Ramos (cell line): Measurements from ENCODE around the gene RHBDD2.
"Not testable (repeated sequence)": the region's sequence is repeated elsewhere in the genome, so short reads cannot be mapped to it uniquely, and the experiment has no call there.

ENCODE experiments used
- in situ Hi-C: fragments of 300-500 bp; cut with MboI; formaldehyde crosslinking; loops from one replicate; pipeline ENCODE4 v1.14.3; 2022; ENCODE audit warnings: low sequenced_read_pairs; ENCODE audit not compliant: unreplicated experiment

Gene RHBDD2

DNA sequence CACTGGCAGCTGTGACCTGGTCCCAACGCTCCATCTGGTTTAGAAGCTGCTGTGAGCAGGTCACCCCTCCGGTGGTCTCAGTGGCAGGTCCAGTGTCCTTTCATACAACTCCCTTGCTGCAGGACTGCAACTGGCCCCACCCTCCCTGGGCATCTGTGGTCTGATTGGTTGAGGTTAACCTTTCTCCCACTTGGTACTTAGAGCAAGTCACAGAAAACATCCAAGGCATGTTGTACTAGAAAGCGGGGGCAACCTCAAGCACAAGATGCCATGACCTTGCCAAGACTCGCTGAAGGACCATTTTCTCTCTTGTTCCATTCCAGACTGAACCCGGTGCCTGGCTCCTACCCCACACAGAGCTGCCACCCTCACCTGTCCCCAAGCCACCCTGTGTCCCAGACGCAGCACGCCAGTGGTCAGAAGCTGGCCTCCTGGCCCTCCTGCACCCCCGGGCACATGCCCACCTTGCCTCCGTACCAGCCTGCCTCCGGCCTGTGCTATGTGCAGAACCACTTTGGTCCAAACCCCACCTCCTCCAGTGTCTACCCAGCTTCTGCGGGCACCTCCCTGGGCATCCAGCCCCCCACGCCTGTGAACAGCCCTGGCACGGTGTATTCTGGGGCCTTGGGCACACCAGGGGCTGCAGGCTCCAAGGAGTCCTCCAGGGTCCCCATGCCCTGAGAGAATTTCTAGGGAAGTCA, 9.0 kb downstream of the RHBDD2 start:
- in situ Hi-C loops, result no loop called here

DNA sequence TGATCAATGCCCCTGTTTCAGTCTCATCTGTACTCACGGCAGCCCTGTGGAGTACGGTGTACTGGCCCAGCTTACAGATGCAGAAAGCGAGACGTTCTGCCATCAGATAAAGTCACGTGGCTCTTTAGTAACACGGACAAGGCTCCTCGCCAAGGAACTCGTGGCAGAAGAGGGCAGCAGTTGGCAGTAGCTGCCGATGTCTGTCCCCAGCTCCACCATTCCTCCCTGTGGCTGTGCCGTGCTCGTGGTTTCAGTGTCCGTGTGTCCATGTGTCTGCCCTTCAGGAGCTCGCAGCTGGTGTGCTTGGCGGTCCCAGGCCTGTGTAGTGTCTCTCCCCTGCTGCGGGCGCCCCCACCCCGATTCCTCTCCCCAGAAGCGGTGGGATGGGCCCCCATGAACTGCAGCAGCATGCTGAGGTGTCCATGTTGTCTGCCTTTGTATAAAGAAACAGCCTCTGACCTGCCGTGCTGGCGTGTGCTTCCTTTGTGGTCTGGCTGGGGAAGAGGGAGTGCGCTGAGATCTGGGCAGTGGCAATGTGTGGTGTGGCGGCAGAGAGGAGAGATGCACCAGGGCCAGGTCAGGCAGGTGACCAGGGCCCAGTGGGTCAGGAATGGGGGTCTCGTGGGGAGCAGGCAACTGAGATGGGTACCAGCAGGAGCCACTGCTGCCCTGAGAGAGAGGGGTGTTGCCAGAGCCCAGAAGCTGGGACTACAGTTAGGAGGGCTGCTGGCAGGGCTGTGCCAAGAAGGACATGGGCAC, 9.8 kb downstream of the RHBDD2 start:
- in situ Hi-C loops, result no loop called here

DNA sequence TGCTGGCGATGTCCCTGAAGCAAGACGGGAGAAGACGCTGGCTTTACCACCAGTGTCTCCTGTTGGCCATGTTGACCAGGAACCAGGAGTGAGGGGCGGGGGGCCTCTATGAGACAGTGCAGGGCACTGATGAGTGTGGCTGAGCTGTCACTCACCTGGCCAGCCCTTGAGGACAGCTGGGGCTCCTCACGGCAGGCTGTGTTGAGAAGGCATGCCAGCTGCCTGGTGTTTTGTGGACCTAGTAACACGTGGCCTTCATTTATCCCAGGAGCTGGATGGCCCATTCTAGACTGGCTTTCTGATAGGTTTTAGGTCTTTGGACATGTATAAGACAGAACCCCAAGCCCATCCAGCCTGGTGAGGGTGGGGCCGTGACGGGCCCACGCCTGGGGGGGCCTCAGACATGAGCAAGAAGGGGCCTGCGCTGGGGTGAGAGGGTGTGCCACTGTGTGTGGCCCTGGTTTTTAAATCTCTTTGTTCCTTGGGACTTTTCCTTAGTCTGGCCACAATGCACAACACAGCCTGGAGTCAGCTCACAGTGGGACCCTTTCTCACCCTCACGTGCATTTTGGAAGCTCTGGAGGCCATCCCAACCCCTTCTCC, 10.5 kb downstream of the RHBDD2 start:
- in situ Hi-C loops, result no loop called here

- in situ Hi-C loops, result no loop called here
These were observed 11.0 kb downstream of the RHBDD2 start for GRCh38 chr7:75889826-75890225.

DNA sequence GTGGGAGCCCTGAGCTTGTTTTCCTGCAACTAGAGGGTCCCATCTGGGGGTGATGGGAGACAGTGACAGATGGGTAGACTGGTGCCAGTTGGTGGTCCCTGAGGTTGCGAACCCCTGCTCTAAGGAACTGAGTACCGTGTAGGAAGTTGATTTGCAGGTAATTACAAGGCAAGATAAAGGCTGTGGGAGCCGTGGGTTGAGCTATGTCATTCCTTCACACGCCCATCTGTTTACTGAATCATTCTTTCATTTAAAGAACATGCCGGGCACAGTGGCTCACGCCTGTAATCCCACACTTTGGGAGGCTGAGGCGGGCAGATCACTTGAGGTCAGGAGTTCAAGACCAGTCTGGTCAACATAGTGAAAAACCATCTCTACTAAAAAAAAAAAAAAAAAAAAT, 12.4 kb downstream of the RHBDD2 start:
- in situ Hi-C loops, result not testable (repeated sequence)

- in situ Hi-C loops, result no loop called here
These were observed 13.1 kb downstream of the RHBDD2 start for GRCh38 chr7:75891815-75892411.

DNA sequence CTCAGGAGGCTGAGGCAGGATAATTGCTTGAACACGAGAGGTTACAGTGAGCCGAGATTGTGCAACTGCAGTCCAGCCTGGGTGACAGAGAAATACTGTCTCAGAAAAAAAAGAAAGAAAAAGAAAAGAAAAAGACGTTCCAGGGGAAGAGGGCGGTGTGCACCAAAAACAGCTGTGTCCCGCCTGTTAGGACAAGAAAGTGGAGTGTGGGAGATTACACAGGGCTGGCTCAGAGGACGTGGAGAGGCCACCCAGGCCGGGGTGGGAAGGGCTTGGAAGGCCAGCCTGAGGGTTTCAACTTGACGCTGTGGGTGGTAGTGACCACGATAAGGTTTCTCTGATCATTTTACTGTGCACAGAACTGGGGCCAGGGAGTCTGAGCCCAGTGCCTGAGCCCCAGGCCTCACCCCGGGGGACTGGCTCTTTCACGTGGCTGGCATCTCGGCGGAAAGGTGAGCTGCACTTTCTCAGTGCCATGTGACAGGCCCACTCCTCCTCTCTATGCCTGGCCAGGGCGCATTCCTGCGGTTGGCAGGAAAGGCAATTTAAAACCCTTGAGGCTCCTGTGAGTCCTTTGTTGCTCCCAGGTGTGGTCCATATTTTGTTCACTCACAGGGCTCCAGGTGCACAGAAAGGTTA, 13.9 kb downstream of the RHBDD2 start:
- in situ Hi-C loops, result no loop called here

DNA sequence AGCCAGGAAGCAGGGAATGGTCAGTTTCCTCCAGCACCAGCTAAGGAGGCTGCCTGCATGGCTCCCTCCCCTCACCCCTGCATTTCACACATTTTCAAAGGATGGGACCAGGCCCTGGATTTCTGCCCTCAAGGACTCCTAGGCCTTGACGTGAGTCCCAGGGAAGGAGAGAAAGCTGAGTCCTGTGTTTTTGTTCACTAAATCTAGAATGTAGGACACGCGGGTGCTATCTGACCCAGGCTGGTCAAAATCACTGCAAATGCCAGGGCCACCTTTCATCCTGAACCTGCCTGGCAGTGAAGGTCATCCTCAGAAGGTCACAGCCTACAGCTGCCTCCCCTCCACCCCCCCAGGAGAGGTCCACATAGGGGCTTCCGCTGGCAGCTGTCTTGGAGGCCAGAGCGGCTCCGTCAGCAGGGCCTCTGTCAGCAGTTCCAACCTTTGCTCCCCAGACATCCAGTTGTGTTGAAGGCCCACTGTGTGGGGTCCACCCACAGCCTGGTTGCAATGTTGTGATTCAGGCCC, 18.0 kb downstream of the RHBDD2 start:
- in situ Hi-C loops, result no loop called here

DNA sequence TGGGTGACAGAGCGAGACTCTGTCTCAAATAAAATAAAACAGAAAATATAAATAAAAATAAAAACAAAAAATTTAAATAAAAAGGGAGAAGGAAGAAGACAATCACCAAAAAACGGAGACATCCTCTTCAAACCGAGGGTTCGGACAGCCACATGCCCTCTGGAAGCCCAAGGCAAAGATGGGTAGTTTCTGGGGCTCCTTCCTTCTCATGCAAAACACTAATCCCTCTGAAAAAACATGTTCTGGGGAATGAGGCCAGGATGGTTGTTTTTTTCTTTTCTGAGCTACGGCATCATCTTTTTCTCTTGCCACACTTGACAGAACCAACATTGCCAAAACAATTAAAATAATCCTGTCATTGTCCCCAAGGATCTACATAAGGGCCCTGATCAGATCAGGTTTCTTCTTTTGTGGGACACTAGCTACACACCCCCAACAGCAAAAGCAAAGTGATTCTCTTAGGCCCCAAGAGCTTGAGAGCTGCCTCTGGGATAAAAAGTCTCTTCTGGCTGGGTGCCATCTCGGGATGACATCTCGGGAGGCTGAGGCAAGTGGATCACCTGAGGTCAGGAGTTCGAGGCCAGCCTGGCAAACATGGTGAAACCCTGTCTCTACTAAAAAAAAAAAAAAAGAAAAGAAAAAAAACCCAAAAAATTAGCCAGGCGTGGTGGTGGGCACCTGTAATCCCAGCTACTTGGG, 21.9 kb downstream of the RHBDD2 start:
- in situ Hi-C loops, result no loop called here

- in situ Hi-C loops, result no loop called here
These were observed 27.2 kb downstream of the RHBDD2 start for GRCh38 chr7:75905785-75906604.

DNA sequence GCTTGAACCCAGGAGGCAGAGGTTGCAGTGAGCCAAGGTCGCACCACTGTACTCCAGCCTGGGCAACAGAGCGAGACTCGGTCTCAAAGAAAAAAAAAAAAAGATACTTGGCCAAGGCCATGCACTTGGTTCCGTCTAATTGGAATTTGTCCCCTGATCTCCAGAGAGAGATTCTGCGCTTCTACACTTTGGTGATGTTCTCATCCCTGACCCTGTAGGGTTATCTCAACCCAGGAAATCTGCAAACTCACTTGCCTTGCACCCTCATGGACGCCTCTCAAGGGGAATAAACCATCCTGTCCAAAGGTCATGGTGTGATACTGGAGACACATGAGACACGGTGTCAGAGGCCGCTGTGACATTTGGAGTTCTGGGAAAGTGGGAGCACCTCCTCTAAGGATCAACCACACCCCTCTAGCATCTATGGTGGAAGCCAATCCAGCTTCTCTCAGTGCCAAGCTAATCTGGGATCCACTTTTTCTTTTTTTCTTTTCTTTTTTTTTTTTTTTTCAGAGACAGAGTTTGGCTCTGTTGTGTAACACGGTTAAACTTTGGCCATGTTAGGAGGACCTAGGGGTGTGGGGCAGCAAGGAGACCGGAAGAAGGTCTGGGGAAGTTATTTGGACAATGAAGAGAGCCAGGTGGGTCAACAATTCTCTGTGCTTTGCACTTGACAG, 28.3 kb downstream of the RHBDD2 start:
- in situ Hi-C loops, result no loop called here

- in situ Hi-C loops, result not testable (repeated sequence)
These were observed 28.8 kb downstream of the RHBDD2 start for GRCh38 chr7:75907668-75908039.

GRCh38 chr7:75909521-75910132, 30.8 kb downstream of the RHBDD2 start:
- in situ Hi-C loops, result no loop called here

- in situ Hi-C loops, result not testable (repeated sequence)
These were observed 32.4 kb downstream of the RHBDD2 start for GRCh38 chr7:75911186-75911585.

- in situ Hi-C loops, result no loop called here
These were observed 34.6 kb downstream of the RHBDD2 start for GRCh38 chr7:75913437-75913836.

- in situ Hi-C loops, result no loop called here
These were observed 35.4 kb downstream of the RHBDD2 start for GRCh38 chr7:75914169-75914654.

DNA sequence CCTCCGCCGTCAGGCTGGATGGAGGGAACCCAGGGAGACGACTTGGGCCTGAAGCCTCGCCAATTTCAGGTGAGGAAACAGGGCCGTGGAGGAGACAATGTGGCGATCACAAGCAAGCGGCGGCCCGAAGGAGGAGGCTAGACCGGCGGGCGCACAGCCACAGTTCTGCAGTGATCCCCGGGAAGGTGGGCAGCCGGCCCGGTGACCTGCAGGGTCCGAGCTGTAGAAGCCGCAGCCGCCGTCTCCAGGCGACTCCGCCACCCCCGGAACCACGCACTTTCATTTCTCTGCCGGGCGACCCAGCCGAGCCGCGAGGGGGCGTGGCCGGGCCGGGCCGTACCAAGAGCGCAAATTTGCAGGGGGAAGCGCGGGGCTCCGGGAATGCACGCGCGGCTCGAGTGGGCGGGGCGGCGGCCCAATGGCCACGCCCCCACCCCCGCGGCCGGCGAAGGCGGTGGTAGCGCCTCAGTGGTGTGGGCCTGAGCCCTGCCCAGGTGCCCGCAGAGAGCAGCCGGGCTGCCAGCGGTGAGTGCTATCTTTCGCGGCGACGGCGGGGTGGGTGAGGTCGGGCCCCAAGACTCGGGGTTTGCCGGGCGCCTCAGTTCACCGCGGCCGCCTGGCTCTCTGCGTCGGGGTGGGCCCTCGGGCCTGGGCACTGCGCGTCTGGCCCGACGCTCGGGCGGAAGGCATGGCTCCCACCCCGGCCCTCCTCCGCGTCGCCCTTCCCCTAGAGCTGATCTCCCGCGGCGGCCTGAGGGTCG, 36.0 kb downstream of the RHBDD2 start, which contains the start of gene POR:
POR (plus strand) TSS at position 501 of the 761 bp plus-strand sequence. CDS start 38,847 bp downstream, outside the sequence.
- in situ Hi-C loops, result no loop called here
